Frontal cortex (tissue), 4 donors: ENCODE data around the gene NRF1. TPM values are rescaled to one million over a fixed set of nuclear protein-coding genes. Genes with fewer than 3 reads are reported as not detected.
A peak's percentile ranks its signal among the peaks of the same experiment; 100 is the strongest.
"Not testable (repeated sequence)": the region's sequence is repeated elsewhere in the genome, so short reads cannot be mapped to it uniquely, and the experiment has no call there.

Source experiments
- DNase-seq, 2 donors: peaks; one replicate each; pipeline ENCODE4 v3.0.0; 2012; ENCODE audit warnings: low spot score in 2 of 2
- FAIRE-seq: peaks from 2 replicates; lab custom pipeline; 2012; peaks lifted over from hg19 to GRCh38; lab: Jason Lieb, UNC
- total RNA-seq: library from RNA; depleted of rRNA; stranded (reverse); fragments of >200 nt; gene quantifications from one replicate; pipeline ENCODE4 v1.2.3, GENCODE V29; 2014
- donor health status: control.
- donor health status: control.
- donor health status: control.

The NRF1 gene
- total RNA-seq, 1 donor from 2014 or later, result 19.2 TPM

- DNase-seq, result no peak
- no peak for FAIRE-seq
Observed at GRCh38 chr7:129643550-129644170, 32.1 kb downstream of the NRF1 start.

GRCh38 chr7:129644634-129645230 lies 33.2 kb downstream of the NRF1 start:
- FAIRE-seq (peak; percentile 87), DNase-seq (peak in 1 of 2 donors; percentile 34)

- FAIRE-seq (no peak), DNase-seq (no peak)
Observed at GRCh38 chr7:129646369-129647021, 35.0 kb downstream of the NRF1 start.

GRCh38 chr7:129649128-129649690 lies 37.7 kb downstream of the NRF1 start:
- no peak for DNase-seq

GRCh38 chr7:129650056-129650758 lies 38.7 kb downstream of the NRF1 start:
- no peak for FAIRE-seq
- no peak for DNase-seq

More at GRCh38 chr7:129649128-129649690, 37.7 kb downstream of the NRF1 start:
- FAIRE-seq, result no peak

GRCh38 chr7:129652914-129653313 lies 41.4 kb downstream of the NRF1 start:
- DNase-seq, result no peak

GRCh38 chr7:129655811-129656210 lies 44.3 kb downstream of the NRF1 start:
- FAIRE-seq (no peak), DNase-seq (no peak)

More at GRCh38 chr7:129652914-129653313, 41.4 kb downstream of the NRF1 start:
- FAIRE-seq, result no peak

- DNase-seq, result no peak
- FAIRE-seq, result no peak
Observed at GRCh38 chr7:129657363-129657762, 45.8 kb downstream of the NRF1 start.

GRCh38 chr7:129659907-129660306 lies 48.4 kb downstream of the NRF1 start:
- not testable (repeated sequence) for FAIRE-seq

GRCh38 chr7:129661645-129662182 lies 50.2 kb downstream of the NRF1 start:
- FAIRE-seq, result no peak
- DNase-seq, result no peak

More at GRCh38 chr7:129659907-129660306, 48.4 kb downstream of the NRF1 start:
- DNase-seq, result not testable (repeated sequence)

GRCh38 chr7:129663240-129663639 lies 51.7 kb downstream of the NRF1 start:
- not testable (repeated sequence) for FAIRE-seq

GRCh38 chr7:129664029-129665012 lies 52.8 kb downstream of the NRF1 start:
- FAIRE-seq (no peak), DNase-seq (peak; percentile 56)

More at GRCh38 chr7:129663240-129663639, 51.7 kb downstream of the NRF1 start:
- not testable (repeated sequence) for DNase-seq

- no peak for DNase-seq
- FAIRE-seq, result no peak
Observed at GRCh38 chr7:129665013-129665401, 53.5 kb downstream of the NRF1 start.

- DNase-seq, result no peak
- FAIRE-seq, result no peak
Observed at GRCh38 chr7:129667116-129667515, 55.6 kb downstream of the NRF1 start.

- FAIRE-seq, result peak; percentile 86
Observed at GRCh38 chr7:129667551-129667950, 56.0 kb downstream of the NRF1 start.

GRCh38 chr7:129669901-129670300 lies 58.4 kb downstream of the NRF1 start:
- DNase-seq (no peak), FAIRE-seq (no peak)

More at GRCh38 chr7:129667551-129667950, 56.0 kb downstream of the NRF1 start:
- DNase-seq, result no peak

GRCh38 chr7:129670656-129671055 lies 59.1 kb downstream of the NRF1 start:
- FAIRE-seq (no peak), DNase-seq (no peak)

- no peak for FAIRE-seq
Observed at GRCh38 chr7:129671266-129671665, 59.7 kb downstream of the NRF1 start.

GRCh38 chr7:129674475-129674874 lies 63.0 kb downstream of the NRF1 start:
- not testable (repeated sequence) for DNase-seq, FAIRE-seq

More at GRCh38 chr7:129671266-129671665, 59.7 kb downstream of the NRF1 start:
- DNase-seq, result no peak
